CD4-positive, alpha-beta T cell (primary cell): ENCODE measurements around the gene ADAMTS5. TPM values are rescaled to one million over a fixed set of nuclear protein-coding genes. Genes with fewer than 3 reads are reported as not detected.

Experiments
- ATAC-seq: fragments of 200-7000 bp; cut with Tn5 transposase; one replicate; pipeline ENCODE4 v1.10.0; 2022; ENCODE audit warnings: mild to moderate bottlenecking; ENCODE audit not compliant: poor library complexity
- CTCF ChIA-PET: fragments of 350-600 bp; sonication (Branson Sonifier 250); formaldehyde crosslinking; loops from one replicate; lab custom pipeline; 2021; ENCODE audit warnings: antibody characterized with exemption, inconsistent platforms; lab: Charles Lee
- POLR2A ChIA-PET: fragments of 350-600 bp; sonication (Branson Sonifier 250); formaldehyde crosslinking; loops from one replicate; lab custom pipeline; 2021; ENCODE audit warnings: antibody characterized with exemption, inconsistent platforms; lab: Charles Lee
- DNase-seq, 14 experiments: peaks; one replicate each; pipeline ENCODE4 v3.0.0-alpha.2; 2013 to 2020; ENCODE audit warnings: mixed read lengths in 2 of 14
- H3K27ac ChIP-seq, 2 donors: one replicate each; pipeline versions ENCODE4 v1.5.1 to v1.7.0; 2013; ENCODE audit warnings: low read length in 2 of 2, low read depth in 1 of 2, mild to moderate bottlenecking in 1 of 2
- H3K27me3 ChIP-seq, 2 experiments: 1 replicate in 1 of 2; 2 replicates in 1 of 2; pipeline versions ENCODE4 v1.6.1 to v1.7.0; 2013; ENCODE audit warnings: low read length in 2 of 2, control low read depth in 1 of 2, mild to moderate bottlenecking in 1 of 2, moderate library complexity in 1 of 2; ENCODE audit not compliant: insufficient read depth in 2 of 2, control insufficient read depth in 1 of 2
- H3K36me3 ChIP-seq: one replicate; pipeline ENCODE4 v1.6.1; 2013; ENCODE audit warnings: low read length, control low read depth; ENCODE audit not compliant: insufficient read depth
- H3K4me1 ChIP-seq: one replicate; pipeline ENCODE4 v1.6.1; 2013; ENCODE audit warnings: low read length, control low read depth; ENCODE audit not compliant: insufficient read depth
- H3K4me3 ChIP-seq: one replicate; pipeline ENCODE4 v1.5.1; 2013; ENCODE audit warnings: mild to moderate bottlenecking, low read length, moderate library complexity
- H3K9me3 ChIP-seq, 2 experiments: 1 replicate in 1 of 2; 2 replicates in 1 of 2; pipeline versions ENCODE4 v1.6.1 to v1.7.0; 2013; ENCODE audit warnings: low read length in 2 of 2, mild to moderate bottlenecking in 2 of 2, control low read depth in 1 of 2, moderate library complexity in 1 of 2; ENCODE audit not compliant: control insufficient read depth in 1 of 2, insufficient read depth in 1 of 2
- H3K27ac Mint-ChIP-seq: one replicate; pipeline ENCODE4 v1.8.0; 2020; ENCODE audit warnings: mixed read lengths
- H3K27me3 Mint-ChIP-seq: one replicate; pipeline ENCODE4 v1.8.0; 2021; ENCODE audit warnings: mixed read lengths
- H3K36me3 Mint-ChIP-seq: one replicate; pipeline ENCODE4 v1.8.0; 2021; ENCODE audit warnings: low read depth, mixed read lengths
- H3K4me1 Mint-ChIP-seq: one replicate; pipeline ENCODE4 v1.8.0; 2021; ENCODE audit warnings: low read depth, mixed read lengths
- H3K4me3 Mint-ChIP-seq: one replicate; pipeline ENCODE4 v1.8.0; 2020; ENCODE audit warnings: mild to moderate bottlenecking, mixed read lengths
- H3K9me3 Mint-ChIP-seq: one replicate; pipeline ENCODE4 v1.8.0; 2020; ENCODE audit warnings: mixed read lengths
- intact Hi-C, 2 experiments: fragments of 100-400 bp; cut with DNase I in 1 of 2; cut with micrococcal nuclease in 1 of 2; formaldehyde crosslinking; loops; one replicate each; pipeline versions ENCODE4 v1.15.1 to v1.9.0; 2023 to 2025; cut with DNase I, micrococcal nuclease
- total RNA-seq, 174 experiments: library from RNA in 2 of 174; stranded (reverse) in 2 of 174; gene quantifications; one replicate each; pipeline ENCODE4 v1.2.3 and lab custom pipeline; 2021 to 2026
- TF ChIP-seq, protein P1 (sequence below): fragments of 200-600 bp; IDR thresholded peaks from one replicate; pipeline ENCODE4 v1.8.0; 2022; ENCODE audit warnings: antibody characterized with exemption, mild to moderate bottlenecking

Gene ADAMTS5
- total RNA-seq, 2 experiments from 2014 or later = not detected

DNA sequence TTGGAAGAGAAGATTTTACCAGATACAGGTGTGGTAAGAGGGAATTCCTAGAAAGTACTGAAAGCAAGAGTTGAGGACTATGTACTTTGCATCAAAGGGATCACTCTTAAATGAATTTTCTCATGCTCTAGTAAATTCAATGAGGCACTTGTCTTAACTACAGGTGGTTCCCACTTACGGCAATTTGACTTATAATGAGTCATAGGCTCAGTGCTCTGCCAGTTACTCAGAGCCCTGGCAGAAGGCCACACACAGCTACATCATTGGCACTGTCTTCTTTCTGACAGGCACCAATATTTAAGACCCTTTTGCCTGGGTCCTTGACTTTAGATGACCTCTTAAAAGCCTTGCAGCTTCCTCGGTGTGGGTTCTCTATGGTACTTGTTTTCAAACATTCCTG, 15.9 kb upstream of the ADAMTS5 start:
- no peak overlapping the region for H3K4me3 ChIP-seq
- H3K4me3 Mint-ChIP-seq = no peak overlapping the region
- peaks cover 0 to 4% of the 10 kb centered on the region in 2 experiments for H3K9me3 ChIP-seq
- intact Hi-C loops = no loop called here
- no peaks in the 10 kb centered on the region for H3K4me1 Mint-ChIP-seq
- H3K36me3 ChIP-seq = no peaks in the 10 kb centered on the region
- no peaks in the 10 kb centered on the region for H3K36me3 Mint-ChIP-seq
- H3K9me3 Mint-ChIP-seq = peaks cover 9% of the 10 kb centered on the region
- POLR2A ChIA-PET = no interaction called here
- TF ChIP-seq, protein P1, sequence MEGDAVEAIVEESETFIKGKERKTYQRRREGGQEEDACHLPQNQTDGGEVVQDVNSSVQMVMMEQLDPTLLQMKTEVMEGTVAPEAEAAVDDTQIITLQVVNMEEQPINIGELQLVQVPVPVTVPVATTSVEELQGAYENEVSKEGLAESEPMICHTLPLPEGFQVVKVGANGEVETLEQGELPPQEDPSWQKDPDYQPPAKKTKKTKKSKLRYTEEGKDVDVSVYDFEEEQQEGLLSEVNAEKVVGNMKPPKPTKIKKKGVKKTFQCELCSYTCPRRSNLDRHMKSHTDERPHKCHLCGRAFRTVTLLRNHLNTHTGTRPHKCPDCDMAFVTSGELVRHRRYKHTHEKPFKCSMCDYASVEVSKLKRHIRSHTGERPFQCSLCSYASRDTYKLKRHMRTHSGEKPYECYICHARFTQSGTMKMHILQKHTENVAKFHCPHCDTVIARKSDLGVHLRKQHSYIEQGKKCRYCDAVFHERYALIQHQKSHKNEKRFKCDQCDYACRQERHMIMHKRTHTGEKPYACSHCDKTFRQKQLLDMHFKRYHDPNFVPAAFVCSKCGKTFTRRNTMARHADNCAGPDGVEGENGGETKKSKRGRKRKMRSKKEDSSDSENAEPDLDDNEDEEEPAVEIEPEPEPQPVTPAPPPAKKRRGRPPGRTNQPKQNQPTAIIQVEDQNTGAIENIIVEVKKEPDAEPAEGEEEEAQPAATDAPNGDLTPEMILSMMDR = no peak
- no peak for DNase-seq
- no peaks in the 10 kb centered on the region for H3K4me1 ChIP-seq
- ATAC-seq = no peak
- H3K27me3 Mint-ChIP-seq = no peaks in the 10 kb centered on the region
- H3K27ac ChIP-seq = no peak overlapping the region
- no peak overlapping the region for H3K27ac Mint-ChIP-seq
- no peaks in the 10 kb centered on the region for H3K27me3 ChIP-seq
- CTCF ChIA-PET = no interaction called here

DNA sequence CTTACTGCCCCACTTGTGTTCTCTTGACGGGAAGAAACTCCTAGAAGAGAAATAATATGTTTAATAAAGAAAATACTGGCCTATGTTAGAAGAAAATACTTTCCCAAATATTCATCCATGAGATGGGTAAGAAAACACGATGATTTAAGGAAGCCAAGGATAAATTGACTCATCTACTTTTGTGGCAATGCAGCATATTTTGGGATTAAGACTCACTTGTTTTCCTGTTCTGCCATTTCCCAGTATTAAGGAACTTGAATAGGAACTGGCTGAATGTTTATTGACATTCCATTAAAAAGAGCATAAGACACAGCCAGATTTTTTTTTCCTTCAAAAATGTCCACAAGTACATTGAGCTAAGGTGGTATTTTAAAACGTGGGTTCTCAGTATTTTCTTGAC, 10.9 kb upstream of the ADAMTS5 start:
- ATAC-seq = no peak

DNA sequence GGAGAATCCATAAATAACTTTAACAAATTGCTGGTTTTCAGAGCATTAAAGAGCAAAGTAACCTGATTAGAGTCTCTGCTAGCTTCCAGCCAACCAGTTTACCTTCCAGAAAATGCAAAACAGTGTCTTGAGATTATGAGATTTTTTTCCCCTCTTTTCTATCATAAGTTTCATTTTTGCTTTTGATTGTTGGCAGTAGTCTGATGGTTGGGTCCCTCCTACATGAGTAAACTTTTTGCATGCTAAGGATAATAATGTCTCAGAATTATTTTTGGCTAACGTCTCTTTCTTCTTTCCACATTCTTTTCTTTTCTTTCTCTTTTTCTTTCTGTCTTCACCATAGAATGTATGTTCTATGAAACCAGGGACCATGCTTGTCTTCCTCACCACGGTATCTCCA, 6.3 kb upstream of the ADAMTS5 start:
- CTCF ChIA-PET = no interaction called here
- no peaks in the 10 kb centered on the region for H3K4me1 Mint-ChIP-seq
- POLR2A ChIA-PET = no interaction called here
- intact Hi-C loops = no loop called here
- H3K36me3 Mint-ChIP-seq = no peaks in the 10 kb centered on the region
- H3K27ac ChIP-seq = no peak overlapping the region
- peaks cover 25% of the 10 kb centered on the region for H3K27me3 Mint-ChIP-seq
- no peaks in the 10 kb centered on the region for H3K36me3 ChIP-seq
- H3K27ac Mint-ChIP-seq = no peak overlapping the region
- no peak overlapping the region for H3K4me3 ChIP-seq
- H3K27me3 ChIP-seq = peaks cover 6 to 7% of the 10 kb centered on the region in 2 experiments
- DNase-seq (no peak), ATAC-seq (no peak)
- H3K4me3 Mint-ChIP-seq = no peak overlapping the region
- no peaks in the 10 kb centered on the region for H3K9me3 Mint-ChIP-seq
- TF ChIP-seq, protein P1 = no peak
- no peaks in the 10 kb centered on the region for H3K4me1 ChIP-seq
- no peaks in the 10 kb centered on the region for H3K9me3 ChIP-seq

More for the DNA sequence above, 10.9 kb upstream of the ADAMTS5 start:
- no peak overlapping the region for H3K4me3 Mint-ChIP-seq
- Histone ChIP-seq H3K27ac (no peak overlapping the region), H3K4me3 (no peak overlapping the region), H3K4me1 (no peaks in the 10 kb centered on the region), H3K27me3 (no peaks in the 10 kb centered on the region), H3K36me3 (no peaks in the 10 kb centered on the region), H3K9me3 (peaks cover 0 to 4% of the 10 kb centered on the region in 2 experiments)
- H3K4me1 Mint-ChIP-seq = no peaks in the 10 kb centered on the region
- TF ChIP-seq, protein P1 = no peak
- H3K27me3 Mint-ChIP-seq = peaks cover 4% of the 10 kb centered on the region
- H3K36me3 Mint-ChIP-seq = no peaks in the 10 kb centered on the region
- DNase-seq = no peak
- CTCF ChIA-PET = no interaction called here
- H3K9me3 Mint-ChIP-seq = peaks cover 6% of the 10 kb centered on the region
- H3K27ac Mint-ChIP-seq = no peak overlapping the region
- POLR2A ChIA-PET = no interaction called here
- intact Hi-C loops = no loop called here
